T-helper 1 cell treated with Interleukin-12 subunit alpha and Interleukin-12 subunit beta and Interleukin-4 antibody, amounts not matched to agents 30 μg/mL and 1 μg/mL, for 36 hours (primary cell): ENCODE data around the gene CST1.
"Not testable (repeated sequence)": the region's sequence is repeated elsewhere in the genome, so short reads cannot be mapped to it uniquely, and the experiment has no call there.

ENCODE experiments used
- H3K27ac Mint-ChIP-seq: one replicate; pipeline ENCODE4 v1.8.0; 2021; ENCODE audit warnings: mild to moderate bottlenecking, mixed read lengths
- H3K27me3 Mint-ChIP-seq: one replicate; pipeline ENCODE4 v1.8.0; 2021; ENCODE audit warnings: low read depth, mixed read lengths
- H3K36me3 Mint-ChIP-seq: one replicate; pipeline ENCODE4 v1.8.0; 2021; ENCODE audit warnings: low read depth, mixed read lengths
- H3K4me1 Mint-ChIP-seq: one replicate; pipeline ENCODE4 v1.8.0; 2021; ENCODE audit warnings: low read depth, mixed read lengths
- H3K4me3 Mint-ChIP-seq: one replicate; pipeline ENCODE4 v1.8.0; 2021; ENCODE audit warnings: mild to moderate bottlenecking, moderate library complexity, mixed read lengths
- H3K9me3 Mint-ChIP-seq: one replicate; pipeline ENCODE4 v1.8.0; 2021; ENCODE audit warnings: mixed read lengths

CST1 gene, protein sequence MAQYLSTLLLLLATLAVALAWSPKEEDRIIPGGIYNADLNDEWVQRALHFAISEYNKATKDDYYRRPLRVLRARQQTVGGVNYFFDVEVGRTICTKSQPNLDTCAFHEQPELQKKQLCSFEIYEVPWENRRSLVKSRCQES

DNA sequence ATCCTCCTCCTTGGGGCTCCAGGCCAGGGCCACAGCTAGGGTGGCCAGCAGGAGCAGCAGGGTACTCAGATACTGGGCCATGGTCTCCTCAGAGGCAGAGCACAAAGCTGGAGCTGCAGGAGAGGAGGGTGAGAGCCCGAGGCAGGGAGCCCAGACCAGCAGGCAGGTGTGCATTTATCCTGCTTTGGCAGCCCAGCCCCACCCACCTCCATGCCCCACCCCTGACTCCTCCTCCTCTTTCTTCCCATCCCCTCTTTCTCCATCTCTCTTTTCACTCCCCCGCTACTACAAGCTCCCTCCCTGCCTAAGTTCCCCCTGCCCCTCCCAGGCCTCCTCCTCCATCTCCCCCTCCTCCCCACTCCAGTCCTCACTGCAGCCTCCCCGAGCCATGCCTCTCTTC is at the start of gene CST1:
Gene CST1, minus strand, starts transcription at position 150 of the 400 bp plus-strand sequence. Its CDS starts 69 bp downstream, at position 81.
- not testable (repeated sequence) for H3K4me3 Mint-ChIP-seq, H3K9me3 Mint-ChIP-seq, H3K36me3 Mint-ChIP-seq, H3K27ac Mint-ChIP-seq, H3K27me3 Mint-ChIP-seq, H3K4me1 Mint-ChIP-seq

- H3K4me3 Mint-ChIP-seq, H3K27ac Mint-ChIP-seq, H3K9me3 Mint-ChIP-seq, H3K4me1 Mint-ChIP-seq, H3K36me3 Mint-ChIP-seq, H3K27me3 Mint-ChIP-seq: not testable (repeated sequence)
Observed at GRCh38 chr20:23799216-23799847, 48.6 kb upstream of the CST1 start.

DNA sequence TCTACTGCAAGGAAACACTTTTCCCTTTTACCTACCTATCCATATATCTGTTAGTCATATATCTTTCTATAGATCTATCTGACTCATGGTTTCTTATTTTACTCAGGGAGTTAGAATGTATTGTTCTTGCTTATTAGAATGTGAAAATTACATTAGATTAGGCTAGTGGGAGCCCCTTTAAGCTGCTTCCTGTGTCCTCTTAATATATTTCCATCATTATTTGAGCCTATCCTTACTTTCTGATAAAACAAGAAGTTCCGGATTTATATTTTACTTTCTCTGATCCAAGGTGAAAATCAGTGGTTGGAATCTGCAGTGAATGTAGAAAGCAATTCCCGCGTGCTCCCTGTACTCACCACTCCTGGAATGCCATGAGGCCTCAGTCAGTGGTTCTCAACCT is 44.8 kb upstream of the CST1 start:
- Mint-ChIP-seq H3K4me1 (no peaks in the 10 kb centered on the region), H3K27me3 (peaks cover 12% of the 10 kb centered on the region), H3K9me3 (no peaks in the 10 kb centered on the region), H3K36me3 (no peaks in the 10 kb centered on the region), H3K4me3 (no peak overlapping the region), H3K27ac (no peak overlapping the region)

GRCh38 chr20:23794841-23795240 is 44.1 kb upstream of the CST1 start:
- H3K4me3 Mint-ChIP-seq = no peak overlapping the region

GRCh38 chr20:23794065-23794464 is 43.3 kb upstream of the CST1 start:
- peaks cover 12% of the 10 kb centered on the region for H3K27me3 Mint-ChIP-seq
- no peaks in the 10 kb centered on the region for H3K36me3 Mint-ChIP-seq
- no peaks in the 10 kb centered on the region for H3K4me1 Mint-ChIP-seq
- H3K9me3 Mint-ChIP-seq = no peaks in the 10 kb centered on the region
- no peak overlapping the region for H3K27ac Mint-ChIP-seq
- no peak overlapping the region for H3K4me3 Mint-ChIP-seq

More at GRCh38 chr20:23794841-23795240, 44.1 kb upstream of the CST1 start:
- Mint-ChIP-seq H3K9me3 (no peaks in the 10 kb centered on the region), H3K27me3 (peaks cover 12% of the 10 kb centered on the region), H3K27ac (no peak overlapping the region), H3K4me1 (no peaks in the 10 kb centered on the region), H3K36me3 (no peaks in the 10 kb centered on the region)

GRCh38 chr20:23783447-23783846 is 32.7 kb upstream of the CST1 start:
- Mint-ChIP-seq H3K4me3 (no peak overlapping the region), H3K4me1 (no peaks in the 10 kb centered on the region), H3K9me3 (no peaks in the 10 kb centered on the region), H3K27ac (no peak overlapping the region), H3K36me3 (no peaks in the 10 kb centered on the region), H3K27me3 (no peaks in the 10 kb centered on the region)

DNA sequence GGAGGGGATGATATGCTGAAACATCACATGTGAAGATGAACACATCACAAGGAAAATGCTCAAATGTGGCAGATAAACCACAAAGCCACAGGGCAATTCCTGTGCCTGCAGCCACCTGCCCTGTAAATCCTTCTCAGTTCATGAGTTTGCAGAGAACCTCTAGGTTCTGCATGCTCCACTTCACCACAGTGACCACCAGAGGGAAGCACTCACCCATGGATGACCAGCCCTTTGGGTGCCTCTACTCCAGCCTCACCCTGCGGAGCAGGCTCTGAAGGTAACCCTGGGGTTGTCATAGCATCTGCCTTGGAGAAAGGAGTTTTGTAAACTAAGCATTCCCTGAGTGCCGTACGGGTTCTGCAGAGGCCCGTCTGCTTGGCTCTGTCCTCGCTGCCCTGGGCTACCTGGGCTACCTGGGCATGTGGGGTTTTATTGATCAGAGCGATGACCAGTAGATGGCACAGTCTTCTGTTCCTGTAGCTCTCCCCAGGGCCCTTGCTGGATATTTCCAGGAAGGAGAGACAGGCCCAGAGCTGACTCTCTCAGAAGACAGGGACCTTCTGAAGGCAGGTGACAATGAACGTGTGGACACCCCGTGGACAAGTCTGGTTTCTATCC is 31.7 kb upstream of the CST1 start:
- no peaks in the 10 kb centered on the region for H3K36me3 Mint-ChIP-seq
- no peak overlapping the region for H3K4me3 Mint-ChIP-seq
- no peaks in the 10 kb centered on the region for H3K27me3 Mint-ChIP-seq
- no peaks in the 10 kb centered on the region for H3K4me1 Mint-ChIP-seq
- H3K27ac Mint-ChIP-seq = no peak overlapping the region
- H3K9me3 Mint-ChIP-seq = no peaks in the 10 kb centered on the region

- not testable (repeated sequence) for H3K9me3 Mint-ChIP-seq, H3K4me3 Mint-ChIP-seq, H3K4me1 Mint-ChIP-seq, H3K27me3 Mint-ChIP-seq, H3K36me3 Mint-ChIP-seq, H3K27ac Mint-ChIP-seq
Observed at GRCh38 chr20:23778676-23779075, 27.9 kb upstream of the CST1 start.

DNA sequence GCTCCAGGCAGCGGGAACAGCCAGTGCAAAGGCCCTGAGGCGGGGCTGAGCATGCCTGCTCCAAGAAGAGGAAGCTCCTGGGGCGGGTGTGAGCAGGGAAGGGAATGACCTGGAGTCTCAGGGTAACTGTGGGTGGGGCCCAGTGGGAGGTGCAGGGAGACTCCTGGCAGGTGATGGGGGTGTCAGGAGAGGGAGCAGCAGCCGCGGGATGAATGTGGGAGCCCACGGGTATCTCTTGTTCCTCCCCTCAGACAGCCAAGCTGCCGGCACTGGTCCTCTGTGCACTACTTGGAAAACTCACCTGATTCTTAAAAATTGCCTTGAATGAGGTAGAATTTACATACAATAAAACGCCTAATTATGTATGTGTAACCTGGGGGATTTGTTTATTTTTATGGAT is 26.6 kb upstream of the CST1 start:
- not testable (repeated sequence) for H3K4me1 Mint-ChIP-seq, H3K27ac Mint-ChIP-seq, H3K4me3 Mint-ChIP-seq, H3K36me3 Mint-ChIP-seq, H3K27me3 Mint-ChIP-seq, H3K9me3 Mint-ChIP-seq

- no peak overlapping the region for H3K4me3 Mint-ChIP-seq
- H3K27me3 Mint-ChIP-seq = no peaks in the 10 kb centered on the region
- H3K36me3 Mint-ChIP-seq = no peaks in the 10 kb centered on the region
- H3K4me1 Mint-ChIP-seq = no peaks in the 10 kb centered on the region
- no peaks in the 10 kb centered on the region for H3K9me3 Mint-ChIP-seq
- no peak overlapping the region for H3K27ac Mint-ChIP-seq
Observed at GRCh38 chr20:23776067-23776771, 25.5 kb upstream of the CST1 start.

DNA sequence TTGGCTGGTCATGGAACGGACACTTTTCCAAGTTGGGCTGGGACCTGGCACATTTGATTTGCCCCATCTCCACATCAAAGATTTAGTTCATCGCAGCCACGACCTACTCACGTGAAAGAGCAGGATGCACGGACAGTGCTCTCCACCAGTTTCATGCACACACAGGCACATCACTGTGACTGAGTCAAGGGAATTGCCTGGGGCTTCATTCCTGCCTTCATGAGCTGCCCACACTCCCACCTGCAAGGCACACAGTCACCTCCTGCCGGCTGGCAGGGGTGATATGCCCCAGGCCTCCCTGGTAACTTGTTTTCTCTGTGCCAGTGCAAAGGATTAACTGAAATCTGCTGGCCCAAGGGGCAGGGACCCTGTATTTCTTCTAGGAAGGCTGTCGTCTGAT is 23.3 kb upstream of the CST1 start:
- H3K4me3 Mint-ChIP-seq = no peak overlapping the region

GRCh38 chr20:23773579-23773978 is 22.8 kb upstream of the CST1 start:
- no peaks in the 10 kb centered on the region for H3K4me1 Mint-ChIP-seq
- H3K36me3 Mint-ChIP-seq = no peaks in the 10 kb centered on the region
- no peak overlapping the region for H3K4me3 Mint-ChIP-seq
- no peak overlapping the region for H3K27ac Mint-ChIP-seq
- no peaks in the 10 kb centered on the region for H3K27me3 Mint-ChIP-seq
- no peaks in the 10 kb centered on the region for H3K9me3 Mint-ChIP-seq

More for the DNA sequence above, 23.3 kb upstream of the CST1 start:
- Mint-ChIP-seq H3K36me3 (no peaks in the 10 kb centered on the region), H3K27me3 (no peaks in the 10 kb centered on the region), H3K27ac (no peak overlapping the region), H3K4me1 (no peaks in the 10 kb centered on the region), H3K9me3 (no peaks in the 10 kb centered on the region)

GRCh38 chr20:23773127-23773526 is 22.4 kb upstream of the CST1 start:
- H3K27ac Mint-ChIP-seq = no peak overlapping the region
- no peak overlapping the region for H3K4me3 Mint-ChIP-seq
- H3K9me3 Mint-ChIP-seq = no peaks in the 10 kb centered on the region
- H3K36me3 Mint-ChIP-seq = no peaks in the 10 kb centered on the region
- no peaks in the 10 kb centered on the region for H3K27me3 Mint-ChIP-seq
- H3K4me1 Mint-ChIP-seq = no peaks in the 10 kb centered on the region

GRCh38 chr20:23772074-23772473 is 21.3 kb upstream of the CST1 start:
- no peaks in the 10 kb centered on the region for H3K36me3 Mint-ChIP-seq
- H3K4me1 Mint-ChIP-seq = no peaks in the 10 kb centered on the region
- no peak overlapping the region for H3K27ac Mint-ChIP-seq
- no peaks in the 10 kb centered on the region for H3K27me3 Mint-ChIP-seq
- no peaks in the 10 kb centered on the region for H3K9me3 Mint-ChIP-seq
- no peak overlapping the region for H3K4me3 Mint-ChIP-seq

GRCh38 chr20:23770384-23770783 is 19.6 kb upstream of the CST1 start:
- no peaks in the 10 kb centered on the region for H3K36me3 Mint-ChIP-seq
- H3K9me3 Mint-ChIP-seq = no peaks in the 10 kb centered on the region
- no peak overlapping the region for H3K27ac Mint-ChIP-seq
- H3K27me3 Mint-ChIP-seq = no peaks in the 10 kb centered on the region
- no peak overlapping the region for H3K4me3 Mint-ChIP-seq
- no peaks in the 10 kb centered on the region for H3K4me1 Mint-ChIP-seq
